ENCODE results near the gene FOXRED1.

DNA sequence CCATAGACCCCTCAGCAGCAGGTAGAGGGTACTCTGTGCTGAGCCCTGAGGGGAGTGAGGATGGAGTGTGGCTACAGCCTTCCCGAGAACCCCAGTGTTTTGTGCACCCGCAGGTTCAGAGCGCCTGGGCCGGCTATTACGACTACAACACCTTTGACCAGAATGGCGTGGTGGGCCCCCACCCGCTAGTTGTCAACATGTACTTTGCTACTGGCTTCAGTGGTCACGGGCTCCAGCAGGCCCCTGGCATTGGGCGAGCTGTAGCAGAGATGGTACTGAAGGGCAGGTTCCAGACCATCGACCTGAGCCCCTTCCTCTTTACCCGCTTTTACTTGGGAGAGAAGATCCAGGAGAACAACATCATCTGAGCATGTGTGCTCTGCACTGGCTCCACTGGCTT lies 8.4 kb downstream of the FOXRED1 start:
- TF ChIP-seq, protein P1, sequence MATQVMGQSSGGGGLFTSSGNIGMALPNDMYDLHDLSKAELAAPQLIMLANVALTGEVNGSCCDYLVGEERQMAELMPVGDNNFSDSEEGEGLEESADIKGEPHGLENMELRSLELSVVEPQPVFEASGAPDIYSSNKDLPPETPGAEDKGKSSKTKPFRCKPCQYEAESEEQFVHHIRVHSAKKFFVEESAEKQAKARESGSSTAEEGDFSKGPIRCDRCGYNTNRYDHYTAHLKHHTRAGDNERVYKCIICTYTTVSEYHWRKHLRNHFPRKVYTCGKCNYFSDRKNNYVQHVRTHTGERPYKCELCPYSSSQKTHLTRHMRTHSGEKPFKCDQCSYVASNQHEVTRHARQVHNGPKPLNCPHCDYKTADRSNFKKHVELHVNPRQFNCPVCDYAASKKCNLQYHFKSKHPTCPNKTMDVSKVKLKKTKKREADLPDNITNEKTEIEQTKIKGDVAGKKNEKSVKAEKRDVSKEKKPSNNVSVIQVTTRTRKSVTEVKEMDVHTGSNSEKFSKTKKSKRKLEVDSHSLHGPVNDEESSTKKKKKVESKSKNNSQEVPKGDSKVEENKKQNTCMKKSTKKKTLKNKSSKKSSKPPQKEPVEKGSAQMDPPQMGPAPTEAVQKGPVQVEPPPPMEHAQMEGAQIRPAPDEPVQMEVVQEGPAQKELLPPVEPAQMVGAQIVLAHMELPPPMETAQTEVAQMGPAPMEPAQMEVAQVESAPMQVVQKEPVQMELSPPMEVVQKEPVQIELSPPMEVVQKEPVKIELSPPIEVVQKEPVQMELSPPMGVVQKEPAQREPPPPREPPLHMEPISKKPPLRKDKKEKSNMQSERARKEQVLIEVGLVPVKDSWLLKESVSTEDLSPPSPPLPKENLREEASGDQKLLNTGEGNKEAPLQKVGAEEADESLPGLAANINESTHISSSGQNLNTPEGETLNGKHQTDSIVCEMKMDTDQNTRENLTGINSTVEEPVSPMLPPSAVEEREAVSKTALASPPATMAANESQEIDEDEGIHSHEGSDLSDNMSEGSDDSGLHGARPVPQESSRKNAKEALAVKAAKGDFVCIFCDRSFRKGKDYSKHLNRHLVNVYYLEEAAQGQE (IDR thresholded peaks at IDR 0.05; ENCODE audit: insufficient read depth in 1 of 2, low read depth in 2 of 2, low read length in 2 of 2) = no peak
- TF ChIP-seq POLR2AphosphoS5 (IDR thresholded peaks at IDR 0.05; ENCODE audit: low read depth, low read length) (no peak), TAF1 (IDR thresholded peaks at IDR 0.05; ENCODE audit: borderline replicate concordance, insufficient read depth, low read length) (no peak)
